ENCODE data around the gene RBBP7. TPM values are rescaled to one million over a fixed set of nuclear protein-coding genes. Genes with fewer than 3 reads are reported as not detected.

The RBBP7 gene
- polyA plus RNA-seq, 1 donor = 159 TPM

- DNase-seq = no peak
These were observed 44.7 kb downstream of the RBBP7 start for GRCh38 chrX:16825264-16826035.

- no peak for DNase-seq
These were observed 47.4 kb downstream of the RBBP7 start for GRCh38 chrX:16822723-16823122.

- DNase-seq = no peak
These were observed 50.5 kb downstream of the RBBP7 start for GRCh38 chrX:16819634-16820033.

GRCh38 chrX:16814597-16814996 is 55.6 kb downstream of the RBBP7 start:
- DNase-seq = no peak

GRCh38 chrX:16807976-16808542 is 62.1 kb downstream of the RBBP7 start:
- no peak for DNase-seq

DNA sequence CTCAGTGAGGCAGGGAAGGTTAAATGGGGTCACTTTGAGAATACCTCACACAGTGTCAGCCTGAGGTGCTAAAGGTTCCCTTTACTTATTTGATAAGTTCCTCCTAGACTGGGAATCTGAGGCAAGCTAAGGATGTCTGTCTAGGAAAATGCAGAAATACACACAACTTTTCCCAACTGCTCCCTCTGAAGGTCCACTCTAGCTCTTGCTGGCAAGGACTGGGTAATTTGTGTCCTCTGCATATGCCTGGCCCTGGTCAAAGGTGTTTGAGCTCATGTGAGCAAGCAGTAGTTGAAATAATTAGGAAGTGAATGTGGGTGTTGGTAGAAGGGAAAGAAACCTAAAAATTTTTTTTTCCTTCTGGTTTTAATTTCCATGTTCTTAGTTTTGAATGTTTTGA is 62.6 kb downstream of the RBBP7 start:
- no peak for DNase-seq

DNA sequence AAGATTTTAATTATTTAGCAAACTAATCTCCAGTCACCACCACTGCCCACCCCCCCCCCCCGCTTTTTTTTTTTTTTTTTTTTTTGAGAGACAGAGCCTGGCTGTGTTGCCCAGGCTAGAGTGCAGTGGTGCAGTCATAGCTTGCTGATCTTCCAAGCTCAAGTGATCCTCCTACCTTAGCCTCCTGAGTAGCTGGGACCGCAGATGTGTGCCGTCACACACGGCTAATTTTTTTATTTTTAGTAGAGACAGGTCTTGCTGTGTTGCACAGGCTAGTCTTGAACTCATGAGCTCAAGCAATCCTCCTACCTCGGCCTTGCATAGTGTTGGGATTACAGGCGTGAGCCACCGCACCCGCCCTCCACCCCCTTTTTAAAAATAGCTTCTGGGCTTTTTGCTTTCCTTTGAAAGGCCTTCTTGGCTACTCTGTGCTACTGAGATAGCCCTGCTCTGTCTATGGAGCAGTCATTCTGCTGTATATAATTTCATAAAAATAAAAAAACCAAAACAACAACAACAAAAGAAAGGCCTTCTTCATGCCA is 65.2 kb downstream of the RBBP7 start:
- DNase-seq = no peak

GRCh38 chrX:16797841-16798240 is 72.3 kb downstream of the RBBP7 start:
- no peak for DNase-seq

GRCh38 chrX:16797358-16797757 is 72.8 kb downstream of the RBBP7 start:
- peak; percentile 3 for DNase-seq

DNA sequence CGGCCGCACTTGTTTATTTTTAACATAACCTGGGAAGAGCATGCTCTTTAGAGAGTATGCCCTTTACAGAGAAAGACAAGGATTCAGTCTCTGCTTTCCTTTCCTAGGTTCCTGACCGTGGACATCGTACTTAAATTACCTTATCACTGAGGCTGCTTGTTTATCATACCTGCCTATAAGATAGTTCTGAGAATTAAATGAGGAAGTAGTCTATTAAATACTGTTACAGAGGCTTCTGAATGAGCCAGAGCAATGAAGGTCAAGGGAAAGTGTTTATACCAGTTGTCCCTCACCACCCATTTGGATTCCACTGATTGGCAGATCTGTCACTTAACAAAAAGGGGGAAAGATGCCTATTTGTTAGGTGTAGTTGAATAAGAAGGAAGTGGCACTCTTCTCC is 73.9 kb downstream of the RBBP7 start:
- no peak for DNase-seq

Other genes starting within 250 kb of the RBBP7 start
- gene S100G, start 220.2 kb downstream of the RBBP7 start, polyA plus RNA-seq (ENCODE audit: insufficient read length) = not detected
- gene CTPS2, start 157.7 kb downstream of the RBBP7 start, polyA plus RNA-seq (ENCODE audit: insufficient read length) = 20.8 TPM
- 15.9 TPM for gene SYAP1, start 150.8 kb downstream of the RBBP7 start, polyA plus RNA-seq (ENCODE audit: insufficient read length)
- gene TXLNG, start 83.9 kb downstream of the RBBP7 start, polyA plus RNA-seq (ENCODE audit: insufficient read length) = 9.2 TPM
- 7.1 TPM for gene REPS2, start 76.3 kb upstream of the RBBP7 start, polyA plus RNA-seq (ENCODE audit: insufficient read length)